ENCODE data around the gene FGFRL1. TPM values are rescaled to one million over a fixed set of nuclear protein-coding genes. Genes with fewer than 3 reads are reported as not detected.

Gene FGFRL1
- total RNA-seq, 2 experiments from 2014 or later: 7.6 to 8.0 TPM

GRCh38 chr4:1027915-1028238, 16.5 kb downstream of the FGFRL1 start:
- peaks cover 4% of the 10 kb centered on the region for H3K4me1 Mint-ChIP-seq (ENCODE audit: low read depth)
- DNase-seq: no peak
- H3K27me3 Mint-ChIP-seq (ENCODE audit: low read depth): no peaks in the 10 kb centered on the region
- intact Hi-C loops (cut with micrococcal nuclease): no loop called here
- H3K4me3 Mint-ChIP-seq: no peak overlapping the region
- no peaks in the 10 kb centered on the region for H3K9me3 Mint-ChIP-seq
- CTCF ChIA-PET: no interaction called here
- peaks cover 5% of the 10 kb centered on the region for H3K36me3 Mint-ChIP-seq (ENCODE audit: low read depth)
- H3K27ac Mint-ChIP-seq: no peak overlapping the region

GRCh38 chr4:1028574-1029220, 17.3 kb downstream of the FGFRL1 start:
- H3K27me3 Mint-ChIP-seq (ENCODE audit: low read depth): no peaks in the 10 kb centered on the region
- intact Hi-C loops (cut with micrococcal nuclease): no loop called here
- H3K27ac Mint-ChIP-seq: no peak overlapping the region
- peaks cover 5% of the 10 kb centered on the region for H3K36me3 Mint-ChIP-seq (ENCODE audit: low read depth)
- no peak overlapping the region for H3K4me3 Mint-ChIP-seq
- CTCF ChIA-PET: no interaction called here
- H3K4me1 Mint-ChIP-seq (ENCODE audit: low read depth): peaks cover 4% of the 10 kb centered on the region
- no peaks in the 10 kb centered on the region for H3K9me3 Mint-ChIP-seq
- DNase-seq: no peak

- H3K4me3 Mint-ChIP-seq: no peak overlapping the region
- H3K36me3 Mint-ChIP-seq (ENCODE audit: low read depth): peaks cover 5% of the 10 kb centered on the region
- intact Hi-C loops (cut with micrococcal nuclease): no loop called here
- DNase-seq: no peak
- H3K27ac Mint-ChIP-seq: no peak overlapping the region
- H3K27me3 Mint-ChIP-seq (ENCODE audit: low read depth): no peaks in the 10 kb centered on the region
- H3K9me3 Mint-ChIP-seq: no peaks in the 10 kb centered on the region
- peaks cover 4% of the 10 kb centered on the region for H3K4me1 Mint-ChIP-seq (ENCODE audit: low read depth)
- CTCF ChIA-PET: no interaction called here
Observed at GRCh38 chr4:1029529-1029928, 18.1 kb downstream of the FGFRL1 start.

GRCh38 chr4:1030031-1030430, 18.6 kb downstream of the FGFRL1 start:
- Mint-ChIP-seq H3K9me3 (no peaks in the 10 kb centered on the region), H3K36me3 (ENCODE audit: low read depth) (peaks cover 5% of the 10 kb centered on the region), H3K27me3 (ENCODE audit: low read depth) (no peaks in the 10 kb centered on the region), H3K4me1 (ENCODE audit: low read depth) (peaks cover 4% of the 10 kb centered on the region), H3K4me3 (no peak overlapping the region), H3K27ac (no peak overlapping the region)
- CTCF ChIA-PET: no interaction called here
- intact Hi-C loops (cut with micrococcal nuclease): no loop called here
- DNase-seq: no peak

- H3K27me3 Mint-ChIP-seq (ENCODE audit: low read depth): no peaks in the 10 kb centered on the region
- H3K4me3 Mint-ChIP-seq: no peak overlapping the region
- CTCF ChIA-PET: no interaction called here
- intact Hi-C loops (cut with micrococcal nuclease): no loop called here
- no peaks in the 10 kb centered on the region for H3K9me3 Mint-ChIP-seq
- no peak for DNase-seq
- no peak overlapping the region for H3K27ac Mint-ChIP-seq
- peaks cover 4% of the 10 kb centered on the region for H3K4me1 Mint-ChIP-seq (ENCODE audit: low read depth)
- peaks cover under 1% of the 10 kb centered on the region for H3K36me3 Mint-ChIP-seq (ENCODE audit: low read depth)
Observed at GRCh38 chr4:1030559-1030958, 19.1 kb downstream of the FGFRL1 start.

- DNase-seq: no peak
- Mint-ChIP-seq H3K36me3 (ENCODE audit: low read depth) (no peaks in the 10 kb centered on the region), H3K4me3 (no peak overlapping the region), H3K27me3 (ENCODE audit: low read depth) (no peaks in the 10 kb centered on the region), H3K4me1 (ENCODE audit: low read depth) (no peaks in the 10 kb centered on the region), H3K9me3 (no peaks in the 10 kb centered on the region), H3K27ac (no peak overlapping the region)
- intact Hi-C loops (cut with micrococcal nuclease): no loop called here
- CTCF ChIA-PET: no interaction called here
Observed at GRCh38 chr4:1031346-1031745, 19.9 kb downstream of the FGFRL1 start.

- H3K27me3 Mint-ChIP-seq (ENCODE audit: low read depth): no peaks in the 10 kb centered on the region
Observed at GRCh38 chr4:1031956-1032795, 20.8 kb downstream of the FGFRL1 start.

GRCh38 chr4:1032861-1033260, 21.4 kb downstream of the FGFRL1 start:
- H3K27ac Mint-ChIP-seq: no peak overlapping the region
- no peak for DNase-seq
- H3K4me3 Mint-ChIP-seq: no peak overlapping the region
- H3K36me3 Mint-ChIP-seq (ENCODE audit: low read depth): no peaks in the 10 kb centered on the region
- intact Hi-C loops (cut with micrococcal nuclease): no loop called here
- H3K27me3 Mint-ChIP-seq (ENCODE audit: low read depth): no peaks in the 10 kb centered on the region
- H3K4me1 Mint-ChIP-seq (ENCODE audit: low read depth): no peaks in the 10 kb centered on the region
- no peaks in the 10 kb centered on the region for H3K9me3 Mint-ChIP-seq
- CTCF ChIA-PET: no interaction called here

More at GRCh38 chr4:1031956-1032795, 20.8 kb downstream of the FGFRL1 start:
- Mint-ChIP-seq H3K9me3 (no peaks in the 10 kb centered on the region), H3K27ac (no peak overlapping the region), H3K4me3 (no peak overlapping the region), H3K36me3 (ENCODE audit: low read depth) (no peaks in the 10 kb centered on the region), H3K4me1 (ENCODE audit: low read depth) (no peaks in the 10 kb centered on the region)
- intact Hi-C loops (cut with micrococcal nuclease): no loop called here
- no peak for DNase-seq
- CTCF ChIA-PET: no interaction called here

GRCh38 chr4:1033840-1034551, 22.6 kb downstream of the FGFRL1 start:
- intact Hi-C loops (cut with micrococcal nuclease): no loop called here
- H3K4me3 Mint-ChIP-seq: no peak overlapping the region
- DNase-seq: no peak
- CTCF ChIA-PET: no interaction called here
- H3K36me3 Mint-ChIP-seq (ENCODE audit: low read depth): no peaks in the 10 kb centered on the region
- no peaks in the 10 kb centered on the region for H3K4me1 Mint-ChIP-seq (ENCODE audit: low read depth)
- no peak overlapping the region for H3K27ac Mint-ChIP-seq
- no peaks in the 10 kb centered on the region for H3K27me3 Mint-ChIP-seq (ENCODE audit: low read depth)
- H3K9me3 Mint-ChIP-seq: no peaks in the 10 kb centered on the region

- H3K4me1 Mint-ChIP-seq (ENCODE audit: low read depth): no peaks in the 10 kb centered on the region
- no peak for DNase-seq
- no peaks in the 10 kb centered on the region for H3K36me3 Mint-ChIP-seq (ENCODE audit: low read depth)
- no peak overlapping the region for H3K4me3 Mint-ChIP-seq
- H3K27ac Mint-ChIP-seq: no peak overlapping the region
- H3K27me3 Mint-ChIP-seq (ENCODE audit: low read depth): no peaks in the 10 kb centered on the region
- CTCF ChIA-PET: interaction anchor here (0.8 kb wide), 1 partner anchor 14 kb away, joined by 3 read pairs; no protein-coding TSS in a partner anchor
- H3K9me3 Mint-ChIP-seq: no peaks in the 10 kb centered on the region
- intact Hi-C loops (cut with micrococcal nuclease): no loop called here
Observed at GRCh38 chr4:1035510-1035909, 24.1 kb downstream of the FGFRL1 start.

GRCh38 chr4:1036095-1036494, 24.7 kb downstream of the FGFRL1 start:
- DNase-seq: no peak
- no peaks in the 10 kb centered on the region for H3K27me3 Mint-ChIP-seq (ENCODE audit: low read depth)
- CTCF ChIA-PET: interaction anchor here (0.8 kb wide), 1 partner anchor 14 kb away, joined by 3 read pairs; no protein-coding TSS in a partner anchor
- H3K4me1 Mint-ChIP-seq (ENCODE audit: low read depth): no peaks in the 10 kb centered on the region
- no peaks in the 10 kb centered on the region for H3K36me3 Mint-ChIP-seq (ENCODE audit: low read depth)
- no peak overlapping the region for H3K27ac Mint-ChIP-seq
- intact Hi-C loops (cut with micrococcal nuclease): no loop called here
- no peak overlapping the region for H3K4me3 Mint-ChIP-seq
- no peaks in the 10 kb centered on the region for H3K9me3 Mint-ChIP-seq

GRCh38 chr4:1036976-1037810, 25.8 kb downstream of the FGFRL1 start:
- Mint-ChIP-seq H3K36me3 (ENCODE audit: low read depth) (no peaks in the 10 kb centered on the region), H3K27me3 (ENCODE audit: low read depth) (no peaks in the 10 kb centered on the region), H3K27ac (no peak overlapping the region), H3K4me1 (ENCODE audit: low read depth) (no peaks in the 10 kb centered on the region), H3K4me3 (no peak overlapping the region), H3K9me3 (no peaks in the 10 kb centered on the region)
- intact Hi-C loops (cut with micrococcal nuclease): no loop called here
- no peak for DNase-seq
- CTCF ChIA-PET: no interaction called here
